AG10803 (cell line): ENCODE data around the gene HEPACAM2.

ENCODE experiments used
- DNase-seq: peaks from one replicate; pipeline ENCODE4 v3.0.0; 2010; ENCODE audit warnings: low read depth
- H3K4me3 ChIP-seq: 2 replicates; pipeline ENCODE4 v1.5.1; 2011; ENCODE audit warnings: mild to moderate bottlenecking, low read length, control low read depth
- TF ChIP-seq, protein P1 (sequence below): conservative IDR thresholded peaks from 2 replicates; pipeline ENCODE4 v1.5.1; 2011; ENCODE audit warnings: mild to moderate bottlenecking, low read length, control low read depth, inconsistent platforms

The HEPACAM2 gene

DNA sequence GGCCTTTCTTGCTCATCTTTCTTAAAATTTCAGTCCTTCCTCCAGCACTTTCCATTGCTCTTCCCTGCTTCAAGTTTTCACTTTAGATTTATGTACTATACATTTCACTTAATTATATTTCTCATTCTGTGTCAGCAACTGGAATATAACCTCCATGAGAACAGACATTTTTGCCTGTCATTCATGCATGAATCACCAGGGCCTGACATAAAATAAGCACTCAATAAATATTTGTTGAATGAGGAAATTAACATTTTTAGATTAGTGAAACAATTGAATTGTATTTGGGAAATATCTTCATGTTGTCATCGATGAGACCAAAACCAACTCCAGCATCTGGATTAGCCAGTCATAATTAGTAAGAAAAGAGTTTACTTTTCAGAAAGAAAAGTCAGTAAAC is 84.1 kb downstream of the HEPACAM2 start:
- TF ChIP-seq, protein P1, sequence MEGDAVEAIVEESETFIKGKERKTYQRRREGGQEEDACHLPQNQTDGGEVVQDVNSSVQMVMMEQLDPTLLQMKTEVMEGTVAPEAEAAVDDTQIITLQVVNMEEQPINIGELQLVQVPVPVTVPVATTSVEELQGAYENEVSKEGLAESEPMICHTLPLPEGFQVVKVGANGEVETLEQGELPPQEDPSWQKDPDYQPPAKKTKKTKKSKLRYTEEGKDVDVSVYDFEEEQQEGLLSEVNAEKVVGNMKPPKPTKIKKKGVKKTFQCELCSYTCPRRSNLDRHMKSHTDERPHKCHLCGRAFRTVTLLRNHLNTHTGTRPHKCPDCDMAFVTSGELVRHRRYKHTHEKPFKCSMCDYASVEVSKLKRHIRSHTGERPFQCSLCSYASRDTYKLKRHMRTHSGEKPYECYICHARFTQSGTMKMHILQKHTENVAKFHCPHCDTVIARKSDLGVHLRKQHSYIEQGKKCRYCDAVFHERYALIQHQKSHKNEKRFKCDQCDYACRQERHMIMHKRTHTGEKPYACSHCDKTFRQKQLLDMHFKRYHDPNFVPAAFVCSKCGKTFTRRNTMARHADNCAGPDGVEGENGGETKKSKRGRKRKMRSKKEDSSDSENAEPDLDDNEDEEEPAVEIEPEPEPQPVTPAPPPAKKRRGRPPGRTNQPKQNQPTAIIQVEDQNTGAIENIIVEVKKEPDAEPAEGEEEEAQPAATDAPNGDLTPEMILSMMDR: no peak
- DNase-seq: no peak
- H3K4me3 ChIP-seq: no peak overlapping the region

DNA sequence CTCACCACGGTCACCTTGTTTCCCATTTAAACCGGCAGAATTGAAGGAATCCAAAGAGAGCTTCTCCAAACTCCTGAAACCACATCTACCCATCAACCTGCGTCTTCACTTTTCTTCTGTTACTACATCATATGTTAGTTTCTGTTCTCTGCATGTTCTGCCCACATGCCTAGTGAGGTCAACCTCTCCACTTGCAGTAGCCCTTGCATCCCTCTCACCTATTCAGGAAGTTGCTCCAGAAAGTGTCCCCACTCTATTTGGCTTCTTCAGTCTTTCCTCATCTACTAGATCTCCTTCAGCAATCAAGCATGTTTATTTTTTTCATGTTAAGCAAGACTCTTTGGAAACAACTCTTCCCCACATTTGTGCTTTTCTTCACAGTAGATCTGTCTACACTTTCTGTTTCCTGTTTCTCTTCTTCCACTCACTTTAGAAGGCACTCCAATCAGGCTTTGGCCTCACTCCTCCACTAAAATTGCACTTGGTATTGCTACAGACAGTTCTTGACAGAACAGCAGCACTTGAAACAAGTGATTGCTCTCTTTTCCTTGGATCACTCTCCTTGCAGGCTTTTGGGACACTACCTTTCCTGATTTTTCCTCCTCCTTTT is 85.6 kb downstream of the HEPACAM2 start:
- H3K4me3 ChIP-seq: no peak overlapping the region
- TF ChIP-seq, protein P1: no peak
- DNase-seq: no peak

DNA sequence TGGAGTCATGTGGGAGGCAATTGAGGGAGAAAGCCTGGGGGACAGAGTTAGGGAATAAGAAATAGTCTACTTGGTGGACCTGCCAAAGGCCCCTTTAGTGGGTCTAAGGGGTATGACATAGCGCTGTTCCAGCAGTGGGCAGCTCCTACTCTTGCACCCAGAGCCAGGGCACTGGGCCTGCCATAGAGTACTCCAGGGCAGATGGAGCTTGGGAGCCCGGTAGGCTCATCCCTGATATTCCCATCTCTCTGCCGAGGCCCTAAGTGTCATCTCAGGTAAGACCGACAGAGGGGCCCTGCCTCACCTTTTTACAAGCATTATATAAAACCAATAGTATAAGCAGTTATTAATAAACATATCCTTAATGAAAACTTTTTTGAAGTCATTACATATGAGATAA is 87.7 kb downstream of the HEPACAM2 start:
- TF ChIP-seq, protein P1: no peak
- no peak overlapping the region for H3K4me3 ChIP-seq
- no peak for DNase-seq
